C4-2B (cell line): ENCODE data around the gene LMF1.
"Not testable (repeated sequence)": the region's sequence is repeated elsewhere in the genome, so short reads cannot be mapped to it uniquely, and the experiment has no call there.

Experiments used
- H3K27ac ChIP-seq: fragments of 450-650 bp; 2 replicates; pipeline ENCODE4 v1.5.1; 2017
- ZFX ChIP-seq: fragments of 450-650 bp; IDR thresholded peaks from 2 replicates; pipeline ENCODE4 v1.6.1; 2017
- TF ChIP-seq, protein P1 (sequence below): fragments of 450-650 bp; conservative IDR thresholded peaks from 2 replicates; pipeline ENCODE4 v1.5.1; 2017; ENCODE audit warnings: mild to moderate bottlenecking

The LMF1 gene

DNA sequence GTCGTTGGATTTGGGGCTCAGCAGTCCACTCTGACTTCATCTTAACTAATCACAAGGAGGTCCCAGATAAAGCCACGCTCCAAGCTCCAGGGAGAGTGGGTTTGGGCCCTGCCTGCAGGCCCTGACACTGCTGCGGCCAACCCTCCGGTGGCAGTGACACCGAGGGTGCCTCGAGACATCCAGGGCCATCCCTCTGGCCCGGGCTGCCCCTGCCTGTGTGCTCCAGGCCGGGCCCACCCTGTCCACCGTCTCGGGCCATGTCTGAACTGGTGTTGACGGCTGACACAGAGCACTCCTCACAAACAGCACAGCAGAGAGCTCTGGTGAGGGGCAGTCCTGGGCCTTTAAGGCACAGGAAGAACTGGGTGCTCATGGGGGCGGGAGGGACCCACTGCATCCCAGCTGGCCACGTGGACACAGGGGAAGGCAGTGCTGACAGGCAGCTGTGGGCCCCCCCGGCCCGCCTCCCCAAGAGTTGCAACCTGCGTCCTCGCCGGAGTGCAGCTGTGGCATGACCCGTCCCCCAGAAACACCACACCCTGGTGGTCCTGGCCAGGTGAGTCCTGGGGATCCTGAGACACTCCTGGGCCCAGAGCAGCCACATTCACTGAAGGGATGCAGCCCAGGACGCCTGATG, 80.0 kb downstream of the LMF1 start:
- TF ChIP-seq, protein P1, sequence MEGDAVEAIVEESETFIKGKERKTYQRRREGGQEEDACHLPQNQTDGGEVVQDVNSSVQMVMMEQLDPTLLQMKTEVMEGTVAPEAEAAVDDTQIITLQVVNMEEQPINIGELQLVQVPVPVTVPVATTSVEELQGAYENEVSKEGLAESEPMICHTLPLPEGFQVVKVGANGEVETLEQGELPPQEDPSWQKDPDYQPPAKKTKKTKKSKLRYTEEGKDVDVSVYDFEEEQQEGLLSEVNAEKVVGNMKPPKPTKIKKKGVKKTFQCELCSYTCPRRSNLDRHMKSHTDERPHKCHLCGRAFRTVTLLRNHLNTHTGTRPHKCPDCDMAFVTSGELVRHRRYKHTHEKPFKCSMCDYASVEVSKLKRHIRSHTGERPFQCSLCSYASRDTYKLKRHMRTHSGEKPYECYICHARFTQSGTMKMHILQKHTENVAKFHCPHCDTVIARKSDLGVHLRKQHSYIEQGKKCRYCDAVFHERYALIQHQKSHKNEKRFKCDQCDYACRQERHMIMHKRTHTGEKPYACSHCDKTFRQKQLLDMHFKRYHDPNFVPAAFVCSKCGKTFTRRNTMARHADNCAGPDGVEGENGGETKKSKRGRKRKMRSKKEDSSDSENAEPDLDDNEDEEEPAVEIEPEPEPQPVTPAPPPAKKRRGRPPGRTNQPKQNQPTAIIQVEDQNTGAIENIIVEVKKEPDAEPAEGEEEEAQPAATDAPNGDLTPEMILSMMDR = no peak
- no peak overlapping the region for H3K27ac ChIP-seq

DNA sequence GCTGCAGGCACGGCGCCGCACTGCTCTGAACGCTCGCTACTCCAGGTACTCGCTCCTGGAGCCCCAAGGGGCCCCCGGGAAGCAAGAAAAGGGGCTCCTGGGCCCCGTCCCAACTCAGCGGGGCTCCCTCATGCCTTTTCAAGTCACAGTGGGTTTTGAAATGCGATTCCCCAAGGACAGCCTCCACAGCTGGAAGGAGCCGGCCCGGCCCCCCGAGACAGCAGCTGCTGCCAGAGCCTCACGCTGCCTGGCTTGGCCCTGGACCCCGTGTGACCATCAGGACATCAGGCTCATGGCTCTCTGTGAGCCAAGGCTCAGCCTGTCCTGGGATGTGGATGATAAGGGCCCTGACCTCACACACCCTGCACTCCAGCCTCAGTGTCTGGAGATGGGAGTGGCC, 80.6 kb downstream of the LMF1 start:
- H3K27ac ChIP-seq = no peak overlapping the region
- TF ChIP-seq, protein P1 = no peak
- TF ChIP-seq ZFX = no peak

DNA sequence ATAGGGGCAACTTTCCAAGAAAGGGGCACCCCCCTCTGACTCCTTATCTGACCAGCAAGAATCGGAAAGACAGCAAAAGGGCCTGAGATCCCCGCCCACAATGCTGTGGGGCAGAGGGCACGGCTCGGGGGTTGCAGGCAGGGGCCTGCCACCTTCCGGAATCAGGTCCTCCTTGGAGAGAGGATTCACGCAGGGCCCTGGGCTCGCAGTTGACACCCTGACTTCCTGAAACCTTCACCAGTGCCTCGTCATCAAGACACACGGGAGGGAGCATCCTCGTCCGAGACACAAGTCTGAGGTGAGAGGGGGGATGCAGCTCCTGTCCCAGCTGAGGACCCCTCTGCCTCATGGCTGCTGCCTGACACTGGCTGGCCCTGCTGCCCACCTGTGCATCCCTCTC, 81.2 kb downstream of the LMF1 start:
- TF ChIP-seq, protein P1 = no peak
- TF ChIP-seq ZFX = no peak
- H3K27ac ChIP-seq = no peak overlapping the region

DNA sequence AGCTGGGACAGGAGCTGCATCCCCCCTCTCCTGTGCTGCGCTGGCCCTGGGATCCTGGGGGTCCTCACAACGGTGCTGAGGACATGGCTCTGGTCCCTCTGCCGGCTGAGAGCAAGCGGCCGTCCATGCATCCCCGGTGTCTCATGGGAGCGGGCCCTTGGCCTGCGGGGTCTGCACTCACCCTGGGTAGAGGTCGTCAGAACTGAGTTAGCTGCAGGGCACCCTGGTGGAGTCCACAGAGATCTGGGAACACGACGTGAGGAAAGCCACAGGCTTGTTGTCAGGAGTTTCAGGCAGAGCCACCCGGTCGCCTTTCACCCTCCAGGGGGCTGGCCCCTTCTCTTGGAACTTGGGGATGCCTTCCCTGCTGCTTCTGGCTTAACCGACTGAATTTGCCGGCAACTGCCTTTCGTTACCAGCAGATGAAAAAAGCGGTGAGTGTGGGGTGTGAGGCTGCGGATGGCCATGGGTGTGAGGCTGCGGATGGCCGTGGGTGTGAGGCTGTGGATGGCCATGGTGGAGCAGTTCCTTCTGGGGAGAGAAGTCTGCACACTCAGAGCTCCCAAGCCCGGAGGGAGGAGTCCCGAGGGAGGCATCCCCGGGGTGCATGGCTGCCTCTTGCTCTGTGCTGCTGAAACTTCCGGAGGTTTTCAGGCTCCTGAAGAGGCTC, 81.7 kb downstream of the LMF1 start:
- no peak for TF ChIP-seq ZFX
- TF ChIP-seq, protein P1 = no peak
- no peak overlapping the region for H3K27ac ChIP-seq

DNA sequence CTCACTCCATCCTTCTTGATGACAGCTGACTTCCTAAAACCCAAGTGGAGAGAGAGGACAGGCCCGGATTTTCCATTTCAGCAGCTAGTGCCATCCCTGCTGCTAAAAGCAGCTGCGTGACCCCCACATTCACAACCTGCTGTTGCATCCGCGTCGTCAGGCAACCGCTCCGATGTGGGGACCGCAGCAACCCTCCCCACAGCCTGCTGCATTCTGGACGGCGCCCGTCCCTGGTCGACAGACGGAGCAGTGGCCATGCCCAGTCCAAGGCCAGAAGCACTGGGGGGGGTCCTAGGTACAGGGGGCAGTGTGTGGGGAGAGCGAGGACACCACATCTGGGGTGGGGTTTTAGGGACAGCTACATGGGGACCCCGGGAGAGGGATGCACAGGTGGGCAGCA, 82.3 kb downstream of the LMF1 start:
- H3K27ac ChIP-seq = not testable (repeated sequence)

DNA sequence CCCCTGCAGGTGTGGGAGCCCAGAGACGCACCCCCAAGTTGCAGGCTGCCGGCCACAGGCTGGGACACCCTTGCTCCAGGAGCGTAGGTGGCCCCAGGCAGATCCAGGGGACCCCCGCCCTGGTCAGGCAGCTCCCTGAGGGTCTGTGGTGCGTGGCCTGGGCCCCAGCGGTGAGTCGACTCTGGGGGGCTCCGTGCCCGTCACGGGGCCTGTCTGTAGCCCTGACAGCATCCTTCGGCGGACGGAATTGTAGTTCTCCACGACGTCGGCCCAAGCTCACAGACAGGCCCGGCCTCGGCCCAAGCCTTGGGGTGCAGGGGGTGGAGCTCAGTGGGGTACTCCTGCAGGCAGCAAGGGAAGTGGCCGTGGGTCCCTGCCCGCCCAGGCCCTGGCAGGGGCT, 82.9 kb downstream of the LMF1 start:
- H3K27ac ChIP-seq = no peak overlapping the region
- TF ChIP-seq ZFX = no peak

DNA sequence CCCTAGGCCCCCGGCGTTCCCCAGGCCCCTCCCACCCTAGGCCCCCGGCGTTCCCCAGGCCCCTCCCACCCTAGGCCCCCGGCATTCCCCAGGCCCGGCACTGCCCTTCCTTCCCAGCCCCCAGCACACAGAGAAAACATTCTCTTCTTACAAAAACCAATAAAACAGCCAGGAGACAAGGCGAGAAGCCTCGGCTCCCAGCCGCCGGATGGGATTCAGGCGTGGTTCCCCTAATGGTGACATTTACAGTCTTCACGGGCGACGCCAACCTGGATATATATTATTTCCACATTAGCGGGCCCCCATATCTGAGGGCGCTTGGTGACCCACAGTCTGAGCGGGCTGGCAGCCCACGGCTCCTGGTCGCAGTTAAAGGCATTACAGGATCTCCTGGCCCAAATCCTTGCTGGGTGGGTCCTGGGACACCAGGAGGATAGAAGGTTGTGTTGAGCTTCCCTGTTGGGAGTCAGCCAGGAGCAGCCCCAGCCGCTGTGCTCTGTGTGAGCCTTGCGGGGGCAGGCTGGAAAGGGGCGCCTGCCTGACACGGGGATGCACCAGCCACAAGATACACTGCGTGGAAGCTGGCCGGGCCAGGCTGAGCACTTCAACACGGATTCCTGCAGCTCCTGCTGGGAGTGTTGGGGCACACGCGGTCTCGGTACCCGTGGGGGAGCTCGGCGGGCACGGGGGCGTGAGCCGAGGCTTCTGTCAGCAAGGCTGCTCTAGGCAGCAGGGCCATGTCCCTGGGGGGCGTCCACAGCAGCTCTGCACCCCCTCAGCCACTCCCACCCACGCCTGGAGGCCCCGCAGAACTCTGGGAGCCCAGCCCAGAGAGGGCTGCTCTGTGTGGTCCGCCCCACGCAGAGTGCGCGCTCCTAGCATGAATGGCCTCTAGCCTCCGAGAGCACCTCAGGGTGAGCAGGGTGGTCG, 83.7 kb downstream of the LMF1 start:
- TF ChIP-seq, protein P1 = no peak
- no peak for TF ChIP-seq ZFX

DNA sequence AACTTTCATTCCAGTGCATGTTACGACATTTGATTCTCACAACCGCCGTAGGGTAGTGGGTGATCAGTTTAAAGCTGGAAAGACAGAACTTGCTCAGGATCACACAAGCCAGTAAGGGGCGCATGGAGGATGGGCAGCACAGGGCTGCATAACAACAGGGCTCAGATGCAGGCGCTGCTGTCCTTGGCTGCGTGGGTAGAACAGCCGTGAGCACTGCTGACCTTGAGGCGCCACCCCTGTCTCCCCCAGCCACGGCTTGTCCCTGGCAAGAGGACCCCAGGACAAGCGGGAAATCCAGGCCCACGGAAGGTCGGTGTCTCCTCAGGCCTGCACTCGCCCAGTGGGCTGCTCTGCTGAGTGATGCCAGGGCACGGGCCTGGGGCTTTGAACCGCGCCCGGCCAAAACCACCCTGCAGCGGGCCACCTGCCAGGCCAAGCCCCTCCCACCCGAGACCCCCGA, 84.7 kb downstream of the LMF1 start:
- no peak overlapping the region for H3K27ac ChIP-seq
- no peak for TF ChIP-seq ZFX
- TF ChIP-seq, protein P1 = no peak

More for the DNA sequence above, 83.7 kb downstream of the LMF1 start:
- H3K27ac ChIP-seq = no peak overlapping the region
